Left ventricle myocardium inferior (tissue), 1 donor: ENCODE results near the gene MAN2B2. TPM values are rescaled to one million over a fixed set of nuclear protein-coding genes. Genes with fewer than 3 reads are reported as not detected.
A peak's percentile ranks its signal among the peaks of the same experiment; 100 is the strongest.

Experiments used
- DNase-seq: peaks from one replicate; pipeline ENCODE4 v3.0.0-alpha.2; 2020
- H3K27ac ChIP-seq: fragments of 200-600 bp; replicated peaks from 2 replicates; pipeline ENCODE4 v1.8.0; 2021
- H3K27me3 ChIP-seq: fragments of 200-600 bp; 2 replicates; pipeline ENCODE4 v1.8.0; 2021; ENCODE audit warnings: low read depth
- H3K36me3 ChIP-seq: fragments of 200-600 bp; 2 replicates; pipeline ENCODE4 v1.8.0; 2021
- H3K4me1 ChIP-seq: fragments of 200-600 bp; 2 replicates; pipeline ENCODE4 v1.8.0; 2021
- H3K4me3 ChIP-seq: fragments of 200-600 bp; 2 replicates; pipeline ENCODE4 v1.8.0; 2021; ENCODE audit warnings: mild to moderate bottlenecking, moderate library complexity
- H3K9me3 ChIP-seq: fragments of 200-600 bp; replicated peaks from 2 replicates; pipeline ENCODE4 v1.8.0; 2021
- CTCF ChIP-seq: fragments of 200-600 bp; IDR thresholded peaks from 2 replicates; pipeline ENCODE4 v1.8.0; 2021; ENCODE audit warnings: antibody characterized with exemption, mild to moderate bottlenecking, borderline replicate concordance
- intact Hi-C: fragments of 100-400 bp; cut with micrococcal nuclease; formaldehyde crosslinking; loops from one replicate; pipeline ENCODE4 v1.11.0; 2022
- total RNA-seq: library from RNA; stranded (reverse); fragmentation: NEBNext Ultra II Directional; extraction: Animal tissue kit (Norgen Biotek cat#: 25700); gene quantifications from one replicate; pipeline ENCODE4 v1.2.1, GENCODE V29; 2021
- donor health status: DM: no; HTN: yes; CAD: no; lungs with severe emphysema.

MAN2B2 gene
- total RNA-seq, 1 donor from 2014 or later = 18.5 TPM

GRCh38 chr4:6655924-6656323 is 80.9 kb downstream of the MAN2B2 start:
- Histone ChIP-seq H3K4me3 (no peak overlapping the region), H3K27ac (no peak overlapping the region), H3K9me3 (no peaks in the 10 kb centered on the region), H3K27me3 (peaks cover 11% of the 10 kb centered on the region), H3K4me1 (peaks cover 8% of the 10 kb centered on the region), H3K36me3 (no peaks in the 10 kb centered on the region)
- intact Hi-C loops = no loop called here
- TF ChIP-seq CTCF = no peak
- no peak for DNase-seq

DNA sequence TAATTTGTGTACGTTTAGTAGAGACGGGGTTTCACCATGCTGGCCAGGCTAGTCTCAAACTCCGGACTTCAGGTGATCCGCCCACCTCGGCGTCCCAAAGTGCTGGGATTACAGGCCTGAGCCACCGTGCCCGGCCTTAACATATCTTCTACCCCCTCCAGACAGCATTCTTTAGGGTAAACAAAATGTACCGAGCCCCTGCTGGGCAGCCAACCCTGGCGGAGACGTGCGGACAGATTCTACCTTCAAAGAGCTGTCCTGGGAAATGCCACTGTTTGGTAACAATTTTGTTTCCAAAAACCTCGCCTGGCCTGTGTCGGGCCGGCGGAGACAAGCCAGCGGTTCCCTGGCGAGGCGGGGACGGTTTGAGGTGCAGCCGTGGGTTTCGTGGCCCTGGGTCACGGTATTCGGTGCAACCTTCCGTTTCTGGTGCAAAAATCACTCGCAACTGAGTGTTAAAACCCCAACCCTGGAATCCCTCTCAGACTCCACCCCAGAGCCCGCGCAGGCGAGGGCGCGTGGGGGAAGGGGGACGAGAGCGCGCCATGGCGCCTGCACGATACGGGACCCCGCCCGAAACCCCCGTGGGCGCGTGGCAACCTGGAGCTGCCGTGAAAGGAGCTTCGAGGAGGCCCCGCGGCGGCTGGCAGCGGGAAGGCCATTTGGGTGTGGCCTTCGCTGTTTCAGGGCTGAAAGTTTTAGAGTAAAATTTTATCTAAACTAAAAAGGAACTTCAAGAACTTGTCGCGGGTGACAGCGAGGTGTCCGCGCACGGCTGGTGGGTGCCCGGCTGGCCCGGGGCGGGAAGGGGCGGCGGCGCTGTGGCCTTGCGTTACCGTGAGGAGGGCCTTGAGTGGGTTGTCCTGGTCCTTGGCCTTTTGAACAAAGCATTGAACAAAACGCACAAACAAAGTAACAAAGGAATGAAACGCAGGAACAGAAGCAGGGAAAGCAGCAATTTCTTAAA is 82.5 kb downstream of the MAN2B2 start:
- H3K4me3 ChIP-seq = no peak overlapping the region
- no peaks in the 10 kb centered on the region for H3K36me3 ChIP-seq
- intact Hi-C loops = no loop called here
- peaks cover 15% of the 10 kb centered on the region for H3K27me3 ChIP-seq
- H3K4me1 ChIP-seq = peaks cover 8% of the 10 kb centered on the region
- no peak for TF ChIP-seq CTCF
- no peak overlapping the region for H3K27ac ChIP-seq
- H3K9me3 ChIP-seq = no peaks in the 10 kb centered on the region
- DNase-seq = no peak

DNA sequence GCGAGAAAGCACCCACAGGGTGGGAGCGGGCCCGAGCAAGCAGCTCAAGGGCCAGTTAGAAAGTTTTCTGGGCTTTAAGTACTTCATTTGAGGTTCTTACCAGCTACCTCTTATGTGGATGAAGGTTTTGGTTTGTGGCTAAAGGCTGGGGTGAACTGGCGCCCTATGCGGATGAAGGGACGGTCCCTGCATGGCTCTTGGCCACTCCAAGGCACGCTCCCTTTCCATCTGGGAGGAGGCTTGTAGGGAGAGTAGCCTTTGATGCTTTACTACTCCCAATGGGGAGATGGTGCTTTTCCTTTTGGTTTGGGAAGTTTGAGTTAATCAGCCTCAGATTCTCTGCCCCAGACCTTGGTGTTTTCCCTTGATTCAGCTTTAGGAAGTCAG is 83.2 kb downstream of the MAN2B2 start:
- no peaks in the 10 kb centered on the region for H3K9me3 ChIP-seq
- intact Hi-C loops = no loop called here
- H3K27ac ChIP-seq = peak overlapping the region; percentile 68
- peak overlapping the region; percentile 59 for H3K4me3 ChIP-seq
- DNase-seq = no peak
- H3K27me3 ChIP-seq = peaks cover 22% of the 10 kb centered on the region
- no peaks in the 10 kb centered on the region for H3K36me3 ChIP-seq
- peaks cover 8% of the 10 kb centered on the region for H3K4me1 ChIP-seq
- no peak for TF ChIP-seq CTCF

DNA sequence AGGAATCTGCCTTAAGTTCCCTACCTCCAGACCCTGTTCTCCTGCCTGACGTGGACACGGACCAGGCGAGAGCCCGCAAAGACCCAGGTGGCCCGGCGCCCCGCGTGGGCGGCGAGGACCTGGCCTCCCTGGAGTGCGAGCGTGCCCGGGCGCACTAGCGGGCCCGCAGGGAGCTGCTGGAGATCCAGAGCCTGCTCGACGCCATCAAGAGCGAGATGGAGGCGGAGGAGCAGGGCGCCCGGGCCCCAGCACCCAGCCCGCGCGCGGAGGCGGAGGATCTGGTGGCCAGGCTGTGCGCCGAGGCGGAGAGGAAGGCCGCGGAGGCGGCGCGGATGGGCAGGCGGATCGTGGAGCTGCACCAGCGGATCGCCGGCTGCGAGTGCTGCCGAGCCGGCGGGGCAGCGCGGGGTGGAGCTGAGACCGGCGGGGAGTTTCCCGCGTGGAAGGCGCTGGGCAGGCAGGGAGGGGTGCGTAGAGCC is 83.6 kb downstream of the MAN2B2 start:
- H3K27ac ChIP-seq = peak overlapping the region; percentile 68
- peak; percentile 53 for DNase-seq
- intact Hi-C loops = no loop called here

GRCh38 chr4:6659897-6660296 is 84.9 kb downstream of the MAN2B2 start:
- Histone ChIP-seq H3K36me3 (no peaks in the 10 kb centered on the region), H3K27me3 (peaks cover 38% of the 10 kb centered on the region), H3K9me3 (no peaks in the 10 kb centered on the region), H3K4me3 (no peak overlapping the region), H3K27ac (no peak overlapping the region), H3K4me1 (peaks cover 20% of the 10 kb centered on the region)
- no peak for TF ChIP-seq CTCF
- DNase-seq = no peak
- intact Hi-C loops = no loop called here

More for the DNA sequence above, 83.6 kb downstream of the MAN2B2 start:
- Histone ChIP-seq H3K4me3 (peak overlapping the region; percentile 59), H3K27me3 (peaks cover 26% of the 10 kb centered on the region), H3K4me1 (peaks cover 8% of the 10 kb centered on the region), H3K36me3 (no peaks in the 10 kb centered on the region), H3K9me3 (no peaks in the 10 kb centered on the region)
- TF ChIP-seq CTCF = no peak
